Fibroblast of skin of left quadriceps (primary cell): ENCODE results near the gene RAD23B.
"Not testable (repeated sequence)": the region's sequence is repeated elsewhere in the genome, so short reads cannot be mapped to it uniquely, and the experiment has no call there.

Source experiments
- DNase-seq, 2 experiments: peaks; one replicate each; pipeline ENCODE4 v3.0.0-alpha.2; 2013; ENCODE audit warnings: low read depth in 2 of 2

The RAD23B gene

GRCh38 chr9:107282759-107283622 lies at the start of gene RAD23B:
Gene RAD23B (plus strand): TSS chr9:107283279. CDS start chr9:107283630, 351 bp downstream.
- peak; percentile 97 to 98 for DNase-seq

- DNase-seq = no peak
These were observed 47.2 kb upstream of the RAD23B start for GRCh38 chr9:107235765-107236442.

- no peak for DNase-seq
These were observed 45.2 kb upstream of the RAD23B start for GRCh38 chr9:107237873-107238272.

GRCh38 chr9:107239474-107239873 lies 43.6 kb upstream of the RAD23B start:
- DNase-seq = no peak

GRCh38 chr9:107240260-107240659 lies 42.8 kb upstream of the RAD23B start:
- DNase-seq = no peak

GRCh38 chr9:107242073-107243030 lies 40.7 kb upstream of the RAD23B start:
- no peak for DNase-seq

- peak; percentile 58 to 60 for DNase-seq
These were observed 39.3 kb upstream of the RAD23B start for GRCh38 chr9:107243742-107244141.

- DNase-seq = no peak
These were observed 36.5 kb upstream of the RAD23B start for GRCh38 chr9:107246259-107247254.

GRCh38 chr9:107248714-107249113 lies 34.4 kb upstream of the RAD23B start:
- no peak for DNase-seq

GRCh38 chr9:107249131-107249533 lies 33.9 kb upstream of the RAD23B start:
- DNase-seq = no peak

GRCh38 chr9:107249665-107250285 lies 33.3 kb upstream of the RAD23B start:
- DNase-seq = no peak

- peak; percentile 93 to 95 for DNase-seq
These were observed 31.2 kb upstream of the RAD23B start for GRCh38 chr9:107251756-107252322.

GRCh38 chr9:107258919-107259318 lies 24.2 kb upstream of the RAD23B start:
- no peak for DNase-seq

GRCh38 chr9:107259751-107260313 lies 23.2 kb upstream of the RAD23B start:
- DNase-seq = not testable (repeated sequence)

GRCh38 chr9:107260437-107261081 lies 22.5 kb upstream of the RAD23B start:
- no peak for DNase-seq

GRCh38 chr9:107261106-107261505 lies 22.0 kb upstream of the RAD23B start:
- DNase-seq = no peak

GRCh38 chr9:107263289-107263688 lies 19.8 kb upstream of the RAD23B start:
- DNase-seq = no peak

GRCh38 chr9:107266624-107267368 lies 16.3 kb upstream of the RAD23B start:
- no peak for DNase-seq
